Stimulated activated CD8-positive, alpha-beta memory T cell treated with anti-CD3 and anti-CD28 coated beads, Interleukin-2, amount 100 ng/mL, for 48 hours (primary cell): Measurements from ENCODE around the gene SLC26A2.
"Not testable (repeated sequence)": the region's sequence is repeated elsewhere in the genome, so short reads cannot be mapped to it uniquely, and the experiment has no call there.

Experiments used
- DNase-seq, 2 donors: peaks; one replicate each; pipeline ENCODE4 v3.0.0-alpha.2; 2020; ENCODE audit warnings: low read depth in 2 of 2

Gene SLC26A2

DNA sequence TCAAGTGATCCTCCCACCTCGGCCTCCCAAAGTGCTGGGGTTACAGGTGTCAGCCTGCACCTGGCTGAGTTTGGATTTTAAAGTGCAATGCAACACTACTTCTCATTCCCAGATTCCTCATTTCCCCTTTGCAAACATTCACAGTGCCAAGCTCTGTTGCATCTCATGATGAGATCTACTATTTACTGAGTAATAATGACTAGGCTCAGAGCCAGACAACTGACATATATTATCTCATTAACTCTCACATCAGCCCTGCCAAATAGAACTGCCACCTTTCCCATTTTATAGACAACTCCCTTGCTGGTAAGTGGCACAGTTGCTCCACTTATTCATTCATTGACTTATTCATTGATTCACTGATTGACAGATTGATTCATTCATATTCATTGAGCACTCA, 22.9 kb upstream of the SLC26A2 start:
- DNase-seq = no peak

DNA sequence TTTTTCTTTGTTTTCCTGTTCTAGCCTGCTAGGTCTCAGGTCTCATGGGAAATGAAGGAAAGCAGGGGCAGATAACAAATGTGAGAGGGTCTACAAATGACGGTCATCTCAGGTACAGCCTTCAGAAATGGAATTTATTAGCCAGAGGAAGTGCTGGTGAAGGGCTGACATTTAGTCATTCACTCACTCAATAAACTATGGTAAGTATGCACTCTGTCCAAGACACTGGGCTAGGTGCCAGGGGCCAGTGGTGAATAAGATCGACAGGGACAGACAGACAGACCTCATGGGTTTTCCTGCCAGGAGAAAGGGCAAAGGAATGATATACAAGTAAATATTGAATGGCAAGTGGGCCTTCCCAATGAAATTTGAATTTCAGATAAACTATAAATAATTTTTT, 22.3 kb upstream of the SLC26A2 start:
- no peak for DNase-seq

DNA sequence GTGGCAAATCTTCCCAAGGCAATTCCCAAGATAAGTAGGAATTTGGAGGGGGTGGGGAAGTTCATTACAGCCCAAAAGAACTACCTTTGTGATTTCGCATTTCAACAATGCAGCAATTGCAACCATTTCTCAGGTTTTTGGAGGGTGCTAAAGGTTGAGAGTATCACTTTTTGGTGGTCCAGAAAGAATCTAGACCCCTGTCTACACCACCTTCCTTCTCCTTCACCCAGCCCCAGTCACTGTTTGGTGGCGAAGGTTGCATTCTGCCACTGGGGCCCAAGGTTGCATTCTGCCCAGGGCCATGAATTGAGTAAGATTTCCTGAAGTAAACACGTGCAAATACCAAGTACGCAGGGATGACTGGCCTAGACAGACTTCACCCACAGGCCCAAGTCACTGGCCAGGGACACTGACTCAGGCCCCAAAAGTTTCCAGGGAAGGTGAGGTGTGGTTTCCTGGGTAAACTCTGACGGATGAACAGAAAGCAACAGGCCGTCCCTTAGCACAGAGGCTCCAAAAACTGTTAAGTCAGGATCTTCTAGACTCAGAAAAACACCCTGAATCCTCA, 21.7 kb upstream of the SLC26A2 start:
- DNase-seq = no peak

DNA sequence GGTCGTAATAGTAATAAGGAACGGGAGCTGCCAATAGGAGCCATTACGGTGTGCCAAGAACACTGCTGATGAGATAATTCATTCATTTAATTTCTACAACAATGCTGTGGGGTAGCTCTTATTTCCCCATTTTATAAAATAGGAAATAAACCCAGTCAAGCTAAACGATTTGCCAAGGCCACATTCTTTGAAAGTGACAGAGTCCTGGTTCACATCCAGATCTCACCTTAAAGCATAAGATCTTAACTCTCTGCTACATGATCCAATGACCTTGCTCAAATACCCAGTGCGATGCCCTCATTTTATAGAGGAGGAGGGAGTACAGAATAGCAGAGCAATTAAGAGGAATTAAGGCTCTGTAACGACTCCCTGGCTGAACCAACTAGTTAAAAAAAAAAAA, 21.0 kb upstream of the SLC26A2 start:
- DNase-seq = no peak

DNA sequence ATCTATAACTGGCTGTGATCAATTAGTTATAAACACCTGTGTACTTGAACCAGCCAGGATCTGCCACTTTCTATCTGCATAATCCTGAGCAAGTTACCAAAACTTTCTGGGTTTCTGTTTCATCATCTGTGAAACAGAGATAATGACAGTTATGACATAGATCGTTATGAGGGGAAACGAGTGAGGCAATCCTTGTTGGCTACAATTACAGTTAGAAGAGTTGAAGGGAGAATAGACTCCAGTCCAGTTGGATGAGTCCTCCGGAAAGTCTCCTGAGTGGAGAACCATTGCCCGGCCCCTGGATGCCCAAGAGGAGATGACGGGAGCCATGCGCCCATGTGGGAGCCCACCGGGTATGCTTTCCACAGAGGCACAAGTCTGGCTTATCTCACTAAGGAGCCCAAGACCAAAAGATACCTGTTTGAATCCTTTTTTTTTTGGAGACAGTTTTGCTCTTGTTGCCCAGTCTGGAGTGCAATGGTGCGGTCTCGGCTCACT, 20.4 kb upstream of the SLC26A2 start:
- DNase-seq = no peak

DNA sequence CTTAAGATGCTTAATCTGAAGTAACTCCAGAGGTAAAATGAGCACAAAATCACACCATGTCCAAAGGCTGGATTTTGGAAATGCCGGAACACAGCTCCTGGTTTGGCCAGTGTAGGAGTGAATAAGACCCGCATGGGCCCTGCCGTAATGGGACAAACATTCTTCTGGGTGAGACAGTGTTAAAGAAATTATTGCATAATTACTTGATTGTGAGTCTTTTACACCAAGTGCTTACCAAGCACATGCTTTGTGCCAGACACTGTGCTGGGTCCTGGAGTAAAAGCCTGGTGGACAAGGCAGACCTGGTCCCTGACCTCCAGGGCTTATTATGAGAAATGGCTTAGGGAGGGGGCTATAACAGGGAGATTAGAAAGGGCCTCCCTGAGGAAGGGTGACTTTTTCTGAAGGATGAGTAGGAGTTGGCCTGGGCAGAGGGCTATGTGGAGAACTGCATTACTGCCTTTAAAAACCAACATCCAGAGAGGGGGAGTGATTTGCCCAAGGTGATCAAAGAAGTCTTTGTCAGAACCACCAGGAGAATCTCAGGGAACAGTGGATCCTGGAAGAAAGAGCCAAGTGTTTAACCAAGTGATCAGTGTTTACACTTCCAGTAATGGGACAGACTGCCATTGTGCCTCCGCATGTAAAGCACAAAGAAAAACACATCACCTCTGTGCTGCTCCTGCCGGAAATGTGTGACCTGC, 19.5 kb upstream of the SLC26A2 start:
- DNase-seq = no peak

DNA sequence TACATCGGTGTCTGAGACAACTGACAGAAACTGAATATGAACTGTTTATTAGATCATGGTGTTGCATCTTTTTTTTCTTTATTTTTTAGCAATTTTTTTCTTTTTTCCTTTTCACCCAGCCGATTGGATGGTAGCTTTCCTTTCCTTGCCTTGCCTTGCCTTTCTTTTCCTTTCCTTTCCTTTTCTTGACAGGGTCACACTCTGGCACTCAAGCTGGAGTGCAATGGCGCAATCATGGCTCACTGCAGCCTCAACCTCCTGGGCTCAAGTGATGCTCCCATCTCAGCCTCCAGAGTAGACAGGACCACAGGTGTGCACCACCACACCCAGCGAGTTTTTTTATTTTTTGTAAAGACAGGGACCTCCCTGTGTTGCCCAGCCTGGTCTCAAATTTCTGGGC, 18.8 kb upstream of the SLC26A2 start:
- no peak for DNase-seq

DNA sequence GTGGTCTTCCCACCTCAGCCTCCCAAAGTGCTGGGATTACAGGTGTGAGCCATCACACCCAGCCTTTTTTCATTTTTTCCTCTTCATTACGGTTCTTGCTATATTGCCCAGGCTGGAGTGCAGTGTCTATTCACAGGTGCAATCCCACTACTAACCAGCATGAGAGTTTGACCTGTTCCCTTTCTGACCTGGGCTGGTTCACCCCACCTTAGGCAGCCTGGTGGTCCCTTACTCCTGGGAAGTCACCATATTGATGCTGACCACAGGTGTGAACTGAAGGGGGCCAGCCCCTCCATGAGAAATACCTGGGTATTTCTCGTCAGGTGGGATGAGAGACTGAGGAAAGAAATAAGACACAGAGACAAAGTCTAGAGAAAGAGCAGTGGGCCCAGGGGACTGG, 18.4 kb upstream of the SLC26A2 start:
- DNase-seq = no peak

DNA sequence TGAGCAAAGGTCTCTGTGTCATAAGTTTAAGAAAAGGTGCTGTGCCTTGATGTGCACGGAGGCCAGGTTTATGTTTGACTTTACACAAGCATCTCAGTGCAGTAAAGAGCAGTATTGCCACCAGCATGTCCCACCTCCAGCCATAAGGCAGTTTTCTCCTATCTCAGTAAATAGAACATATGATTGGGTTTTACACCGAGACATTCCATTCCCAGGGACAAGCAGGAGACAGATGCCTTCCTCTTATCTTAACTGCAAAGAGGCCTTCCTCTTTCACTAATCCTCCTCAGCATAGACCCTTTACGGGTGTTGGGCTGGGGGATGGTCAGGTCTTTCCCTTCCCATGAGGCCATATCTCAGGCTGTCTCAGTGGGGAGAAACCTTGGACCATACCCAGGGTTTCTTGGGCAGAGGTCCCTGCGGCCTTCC, 17.8 kb upstream of the SLC26A2 start:
- not testable (repeated sequence) for DNase-seq

DNA sequence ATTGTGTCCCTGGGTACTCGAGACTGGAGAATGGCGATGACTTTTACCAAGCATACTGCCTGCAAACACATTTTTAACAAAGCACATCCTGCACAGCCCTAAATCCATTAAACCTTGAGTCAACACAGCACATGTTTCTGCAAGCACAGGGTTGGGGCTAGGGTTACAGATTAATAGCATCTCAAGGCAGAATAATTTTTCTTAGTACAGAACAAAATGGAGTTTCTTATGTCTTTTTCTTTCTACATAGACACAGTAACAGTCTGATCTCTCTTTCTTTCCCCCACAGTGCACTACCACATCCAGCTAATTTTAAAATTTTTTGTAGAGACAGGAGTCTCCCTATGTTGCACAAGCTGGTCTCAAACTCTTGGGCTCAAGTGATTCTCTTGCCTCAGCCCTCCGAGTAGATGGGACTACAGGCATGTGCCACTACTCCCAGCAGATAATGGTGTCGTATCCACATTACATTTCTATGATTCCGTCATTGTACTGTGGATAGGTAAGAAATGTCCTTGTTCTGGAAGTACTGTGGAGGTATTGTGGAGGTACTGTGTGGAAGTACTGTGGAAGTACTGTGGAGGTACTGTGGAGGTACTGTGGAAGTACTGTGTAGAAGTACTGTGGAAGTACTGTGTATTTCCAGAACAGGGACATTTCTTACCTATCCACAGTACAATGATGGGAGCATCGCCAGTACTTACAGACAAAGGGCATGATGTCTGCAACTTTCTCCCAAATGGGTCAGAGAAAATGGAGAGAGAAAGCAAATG, 17.2 kb upstream of the SLC26A2 start:
- not testable (repeated sequence) for DNase-seq

DNA sequence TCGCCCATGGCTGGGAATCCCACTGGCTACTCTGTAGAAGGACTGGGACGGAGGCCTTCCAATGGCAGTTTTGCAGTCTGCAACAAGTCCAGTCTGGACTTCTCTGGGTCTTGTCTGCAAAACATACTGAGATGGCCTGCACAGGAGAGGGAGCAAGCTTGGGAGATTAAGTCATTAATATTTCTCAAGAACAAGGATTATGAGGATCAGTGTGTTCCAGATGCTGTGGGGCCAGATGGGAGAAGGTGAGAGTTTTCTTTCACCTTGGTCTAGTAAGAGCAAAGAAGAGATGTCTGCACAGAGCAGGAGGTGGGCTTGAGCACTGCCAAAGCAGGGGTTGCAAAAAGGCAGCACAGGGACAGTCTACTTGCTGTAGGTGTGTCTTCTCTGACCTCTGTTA, 15.9 kb upstream of the SLC26A2 start, which contains the start of gene PDE6A:
Gene PDE6A, minus strand, starts transcription at position 128 of the 400 bp plus-strand sequence. Its CDS starts 120 bp downstream, at position 8.
- no peak for DNase-seq

DNA sequence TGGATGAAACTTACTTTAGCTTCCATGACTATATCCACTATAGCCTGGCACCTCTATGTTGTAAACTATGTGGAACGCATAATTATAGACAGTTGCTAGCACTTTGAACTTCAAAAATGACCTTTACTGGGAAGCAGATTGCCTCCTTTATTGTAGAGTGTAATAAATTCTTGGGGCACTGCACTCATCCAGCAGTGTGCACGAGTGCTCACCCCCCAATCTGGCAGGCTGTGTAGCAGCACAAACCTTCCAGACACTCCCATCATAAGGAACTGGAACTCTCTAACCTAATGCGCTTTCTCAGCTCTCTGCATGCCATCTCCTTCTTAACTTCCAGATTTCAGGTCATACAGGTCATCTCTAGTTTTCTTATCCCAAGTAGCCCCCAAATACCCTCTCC, 14.4 kb upstream of the SLC26A2 start:
- DNase-seq = no peak

DNA sequence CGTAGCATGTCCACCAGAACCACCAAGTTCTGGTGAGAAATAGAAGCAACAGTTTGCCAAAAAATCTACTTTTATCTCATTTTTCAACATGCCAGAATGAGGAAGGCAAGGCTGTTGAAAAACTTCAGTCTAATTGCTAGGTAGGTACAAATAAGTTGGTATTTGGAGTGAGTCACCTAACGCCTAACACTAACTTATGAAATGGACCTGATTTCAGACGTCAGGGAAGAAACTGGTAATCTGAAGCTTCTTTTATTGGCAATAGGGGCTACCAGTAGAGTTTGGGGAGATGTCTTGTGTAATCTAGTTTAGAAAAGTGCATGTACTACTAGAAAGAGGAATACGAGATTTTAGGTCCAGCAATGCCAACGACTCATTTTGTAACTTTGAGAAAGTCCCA, 11.6 kb upstream of the SLC26A2 start:
- no peak for DNase-seq

DNA sequence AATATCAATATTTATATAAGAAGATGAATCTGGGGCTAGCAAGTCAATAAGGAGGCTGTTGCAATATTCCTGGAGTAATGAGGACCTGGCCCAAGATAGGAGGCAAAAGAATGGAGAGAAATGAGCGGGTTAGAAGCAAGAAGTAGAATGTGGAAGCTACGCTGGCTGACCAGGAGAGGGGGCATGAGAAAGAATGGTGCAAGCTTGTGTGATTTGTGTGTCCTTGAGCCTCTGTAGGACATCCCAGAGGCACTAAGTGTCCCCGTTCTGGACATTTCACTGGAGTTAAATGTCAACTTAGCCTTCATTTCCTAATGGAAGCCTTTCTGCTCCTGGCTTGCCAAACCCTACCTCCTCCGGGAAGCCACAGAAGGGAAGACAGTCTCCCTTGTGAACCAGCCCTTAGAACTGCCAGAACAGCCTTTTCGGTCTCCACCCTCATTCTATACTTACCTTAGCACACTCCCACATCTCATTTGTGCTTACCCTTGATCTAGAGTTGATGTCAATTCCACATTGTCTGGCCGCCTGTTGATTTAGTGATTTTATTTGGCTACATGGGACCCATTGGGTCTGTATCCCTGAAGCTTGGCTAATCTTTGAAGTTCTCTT, 9.3 kb upstream of the SLC26A2 start:
- no peak for DNase-seq

DNA sequence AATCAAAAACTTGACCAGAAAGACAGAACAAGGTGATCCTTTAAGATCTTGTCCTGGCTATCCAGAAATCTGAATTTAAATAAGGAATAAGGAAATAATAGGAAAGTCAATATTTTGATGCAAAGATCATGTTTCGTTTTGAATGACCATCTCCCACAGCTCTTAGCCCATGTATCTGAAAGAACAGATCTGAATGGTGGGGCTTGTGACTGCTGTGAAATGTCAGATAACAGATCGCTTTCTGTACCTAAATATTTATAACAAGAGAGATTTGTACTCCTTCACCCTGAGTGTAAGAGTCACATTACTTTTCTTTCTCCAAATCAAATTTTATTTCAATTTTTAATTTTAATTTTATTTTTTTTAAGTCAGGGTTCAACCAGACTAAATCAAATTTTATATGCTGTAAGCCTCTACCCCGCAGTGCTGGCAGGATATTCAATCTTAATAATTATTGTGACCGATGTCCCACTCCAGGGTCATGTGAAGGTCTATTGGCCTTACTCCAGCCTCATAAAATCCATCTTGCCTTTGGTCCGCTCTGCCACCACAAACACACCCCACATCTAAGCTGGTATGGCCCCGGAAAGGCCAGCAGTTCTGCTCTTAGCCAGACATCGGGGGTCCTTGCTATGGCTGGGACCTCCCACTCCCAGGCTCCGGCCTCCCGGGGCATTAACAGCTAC, 7.0 kb upstream of the SLC26A2 start:
- DNase-seq = no peak

DNA sequence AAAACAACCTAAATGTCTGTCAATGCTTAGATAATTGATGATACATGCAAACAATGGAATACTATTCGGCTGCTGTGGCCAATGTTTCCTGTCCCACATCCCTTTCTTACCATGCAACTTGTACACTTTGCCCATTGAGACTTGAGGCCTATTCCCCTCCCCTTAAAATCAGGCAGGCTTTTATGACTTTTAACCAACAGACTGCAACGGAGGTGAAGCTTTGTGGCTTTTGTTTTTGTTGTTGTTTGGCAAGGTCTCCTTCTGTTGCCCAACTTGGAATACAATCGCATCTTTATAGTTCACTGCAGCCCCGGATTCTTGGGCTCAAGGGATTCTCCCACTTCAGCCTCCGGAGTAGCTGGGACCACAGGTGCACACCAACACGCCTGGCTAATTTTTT, 5.8 kb upstream of the SLC26A2 start:
- DNase-seq = no peak

DNA sequence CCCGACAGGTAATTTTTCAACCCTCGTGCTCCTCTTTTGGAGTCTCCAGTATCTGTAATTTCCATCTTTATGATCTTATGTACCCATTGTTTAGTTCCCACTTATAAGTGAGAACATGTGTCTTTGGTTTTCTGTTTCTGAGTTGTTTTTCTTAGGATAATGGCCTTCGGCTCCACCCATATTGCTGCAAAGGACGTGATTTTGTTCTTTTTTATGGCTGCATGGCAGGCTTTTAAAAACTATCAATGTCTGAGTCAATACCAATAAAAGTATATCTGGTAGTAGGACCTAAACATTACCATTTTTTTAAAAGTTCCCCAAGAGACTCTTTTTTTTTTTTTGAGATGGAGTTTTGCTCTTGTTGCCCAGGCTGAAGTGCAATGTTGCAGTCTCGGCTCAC, 3.9 kb upstream of the SLC26A2 start:
- no peak for DNase-seq

DNA sequence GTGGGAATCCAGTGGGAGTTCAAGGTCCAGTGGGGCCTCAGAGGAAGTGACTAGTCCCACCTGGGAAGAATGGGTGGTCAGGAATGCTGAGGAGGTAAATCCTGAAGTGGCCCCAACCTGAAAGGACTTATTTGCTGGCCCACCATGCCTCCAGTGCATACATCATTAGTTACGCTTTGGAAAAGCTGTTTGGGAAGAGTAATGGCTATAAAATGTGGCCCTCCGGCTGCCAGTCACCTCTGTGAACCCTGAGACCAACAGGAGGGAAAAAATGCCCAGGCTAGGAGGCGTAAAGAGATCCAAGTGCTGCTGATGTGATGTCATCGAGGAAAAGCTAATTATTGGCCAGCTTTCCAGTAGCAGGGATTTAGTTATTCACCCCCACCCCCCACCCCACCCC, 2.7 kb upstream of the SLC26A2 start:
- DNase-seq = no peak

DNA sequence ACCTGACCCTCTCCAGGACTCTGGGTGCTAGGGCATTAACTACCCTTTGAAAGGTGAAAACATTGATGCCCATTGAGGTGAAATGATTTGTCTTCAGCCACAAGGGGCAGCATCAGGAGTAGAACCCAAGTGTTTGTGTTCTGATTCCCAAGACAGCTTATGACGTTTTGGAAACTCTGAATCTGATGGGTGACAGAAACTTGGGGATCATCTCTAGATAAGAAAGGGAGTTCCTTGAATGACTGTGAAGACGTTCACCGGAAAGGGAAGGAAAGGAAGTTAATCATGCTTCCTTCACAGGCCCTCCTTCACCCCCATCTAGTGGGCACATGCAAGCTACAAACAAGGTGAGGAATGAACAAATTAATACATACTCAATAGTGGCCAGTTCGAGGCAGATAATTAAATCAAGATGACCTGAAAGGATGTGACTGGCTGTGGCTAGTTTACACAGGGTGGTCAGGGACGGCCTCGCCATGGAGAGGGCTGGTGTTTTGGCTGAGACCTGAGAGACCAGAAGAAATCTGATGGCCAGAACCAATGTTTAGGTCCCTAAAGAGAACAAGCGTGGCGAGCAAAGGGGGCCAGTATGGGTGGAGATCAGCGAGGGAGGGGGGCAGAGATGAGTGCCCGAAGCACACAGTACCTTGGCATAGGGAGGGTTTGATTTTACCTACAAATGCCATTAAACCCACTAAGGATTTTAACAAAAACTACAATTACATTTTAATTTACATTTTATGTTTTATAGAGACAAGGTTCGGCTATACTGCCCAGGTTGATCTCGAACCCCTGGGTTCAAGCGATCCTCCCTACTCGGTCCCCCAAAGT, 937 bp upstream of the SLC26A2 start:
- DNase-seq = peak; percentile 5 to 22

DNA sequence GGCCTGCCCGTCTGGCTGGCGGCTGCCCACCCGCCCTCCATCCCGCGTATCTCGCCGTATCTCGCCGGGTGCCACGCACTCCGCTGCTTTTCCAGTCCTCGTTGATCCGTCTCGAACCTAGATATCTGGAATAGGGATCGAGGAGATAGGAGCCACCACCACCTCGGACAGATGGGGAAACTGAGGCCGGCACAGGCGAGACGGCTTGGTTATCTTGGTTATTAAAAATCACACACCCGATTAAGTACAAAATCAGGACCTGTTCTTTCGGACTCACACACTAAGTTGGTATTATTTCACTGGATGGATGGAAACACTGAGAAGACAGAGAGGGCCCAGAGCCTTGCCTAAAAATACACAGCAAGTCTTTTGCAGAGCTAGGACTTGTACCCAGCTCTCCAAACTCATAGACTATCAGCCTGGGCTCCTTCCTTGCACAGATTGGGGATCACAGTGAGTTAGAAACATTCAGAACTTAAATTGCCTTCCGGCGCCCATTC, 678 bp downstream of the SLC26A2 start:
- no peak for DNase-seq

DNA sequence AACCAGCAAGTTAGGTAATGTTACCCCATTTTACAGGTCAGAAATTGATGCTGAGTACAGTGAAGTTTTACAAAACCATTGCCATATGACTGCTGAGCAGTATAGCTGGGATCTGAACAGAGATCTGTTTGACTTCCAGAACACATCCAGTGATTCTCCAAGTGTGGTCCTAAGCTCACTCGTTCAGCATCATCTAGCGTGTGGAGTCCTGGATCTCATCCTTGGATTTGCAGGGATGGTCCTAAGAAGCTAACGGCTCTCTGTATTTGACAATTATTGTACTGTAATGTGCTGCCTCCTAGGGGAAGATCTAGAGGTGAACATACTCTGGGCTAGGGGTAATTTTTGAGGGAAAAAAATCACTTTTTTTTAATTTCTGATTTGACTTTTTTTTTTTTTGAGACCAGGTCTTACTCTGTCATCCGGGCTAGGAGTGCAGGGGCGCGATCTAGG, 1.4 kb downstream of the SLC26A2 start:
- no peak for DNase-seq
